OCI-LY1 (cell line): ENCODE results near the gene GALNTL6.
"Not testable (repeated sequence)": the region's sequence is repeated elsewhere in the genome, so short reads cannot be mapped to it uniquely, and the experiment has no call there.

Experiments
- H2AFZ ChIP-seq: fragments of 200-600 bp; sonication (generic), shearing (Covaris generic); 2 replicates; pipeline ENCODE4 v1.6.0; 2014; ENCODE audit warnings: antibody characterized with exemption, mild to moderate bottlenecking, low read length
- H3F3A ChIP-seq: fragments of 200-600 bp; sonication (generic), shearing (Covaris generic); 2 replicates; pipeline ENCODE4 v1.6.0; 2014; ENCODE audit warnings: mild to moderate bottlenecking, antibody characterized with exemption, low read length, moderate library complexity; ENCODE audit not compliant: insufficient read depth
- H3K27ac ChIP-seq: fragments of 200-600 bp; sonication (generic); 2 replicates; pipeline ENCODE4 v1.5.1; 2014; ENCODE audit warnings: low read length, mixed run types, mild to moderate bottlenecking, low read depth; ENCODE audit not compliant: poor library complexity, severe bottlenecking
- H3K27me3 ChIP-seq: fragments of 200-600 bp; sonication (generic); 2 replicates; pipeline ENCODE4 v1.6.0; 2014; ENCODE audit warnings: antibody characterized with exemption, mild to moderate bottlenecking, low read length, moderate library complexity; ENCODE audit not compliant: insufficient read depth
- H3K36me3 ChIP-seq: fragments of 200-600 bp; sonication (generic); 2 replicates; pipeline ENCODE4 v1.6.1; 2014; ENCODE audit warnings: mild to moderate bottlenecking, antibody characterized with exemption, low read length, moderate library complexity, mixed read lengths; ENCODE audit not compliant: insufficient read depth
- H3K4me1 ChIP-seq: fragments of 200-600 bp; sonication (generic); 2 replicates; pipeline ENCODE4 v1.5.1; 2014; ENCODE audit warnings: mild to moderate bottlenecking, low read length, moderate library complexity; ENCODE audit not compliant: insufficient read depth, severe bottlenecking
- H3K4me2 ChIP-seq: fragments of 200-600 bp; sonication (generic), shearing (Covaris generic); 2 replicates; pipeline ENCODE4 v1.6.1; 2014; ENCODE audit warnings: low read length
- H3K4me3 ChIP-seq: fragments of 200-600 bp; sonication (generic); 2 replicates; pipeline ENCODE4 v1.5.1; 2014; ENCODE audit warnings: low read length, low read depth, mild to moderate bottlenecking, mixed read lengths; ENCODE audit not compliant: poor library complexity, severe bottlenecking
- H3K79me2 ChIP-seq: fragments of 200-600 bp; shearing (Covaris generic); 2 replicates; pipeline ENCODE4 v1.6.1; 2016; ENCODE audit warnings: mixed run types, low read length, mixed read lengths; ENCODE audit not compliant: insufficient read depth
- H3K9ac ChIP-seq: fragments of 200-600 bp; sonication (generic), shearing (Covaris generic); 2 replicates; pipeline ENCODE4 v1.6.1; 2014; ENCODE audit warnings: mild to moderate bottlenecking, low read length, mixed read lengths
- H3K9me2 ChIP-seq: fragments of 200-600 bp; sonication (generic), shearing (Covaris generic); 2 replicates; pipeline ENCODE4 v1.6.1; 2014; ENCODE audit warnings: low read depth, mild to moderate bottlenecking, low read length, mixed read lengths
- H3K9me3 ChIP-seq: fragments of 200-600 bp; shearing (Covaris generic); 2 replicates; pipeline ENCODE4 v1.6.1; 2014; ENCODE audit warnings: low read length, mixed read lengths
- H4K20me1 ChIP-seq: fragments of 200-600 bp; sonication (generic), shearing (Covaris generic); 2 replicates; pipeline ENCODE4 v1.6.0; 2016; ENCODE audit warnings: mild to moderate bottlenecking, low read length; ENCODE audit not compliant: insufficient read depth
- CTCF ChIP-seq: fragments of 200-600 bp; sonication (generic), shearing (Covaris generic); IDR thresholded peaks from 2 replicates; pipeline ENCODE4 v1.5.1; 2017; ENCODE audit warnings: mild to moderate bottlenecking, antibody characterized with exemption, low read length, moderate library complexity, mixed read lengths
- EZH2 ChIP-seq: fragments of 200-600 bp; sonication (generic), shearing (Covaris generic); IDR thresholded peaks from 2 replicates; pipeline ENCODE4 v1.8.0; 2017; ENCODE audit warnings: borderline replicate concordance, mixed run types, mild to moderate bottlenecking, antibody characterized with exemption, low read length, moderate library complexity, mixed read lengths

The GALNTL6 gene

GRCh38 chr4:172725581-172725980, 912.4 kb downstream of the GALNTL6 start:
- Histone ChIP-seq H3K79me2 (no peaks in the 10 kb centered on the region), H3K9ac (no peak overlapping the region), H3K9me2 (no peaks in the 10 kb centered on the region), H4K20me1 (no peaks in the 10 kb centered on the region), H3K9me3 (no peaks in the 10 kb centered on the region), H3K27ac (no peak overlapping the region), H3K4me1 (no peaks in the 10 kb centered on the region), H2AFZ (no peak overlapping the region), H3K36me3 (no peaks in the 10 kb centered on the region), H3K4me2 (no peak overlapping the region), H3K27me3 (no peaks in the 10 kb centered on the region), H3K4me3 (no peak overlapping the region), H3F3A (no peaks in the 10 kb centered on the region)
- no peak for TF ChIP-seq CTCF
- no peak for TF ChIP-seq EZH2

- Histone ChIP-seq H3K27me3 (no peaks in the 10 kb centered on the region), H3F3A (no peaks in the 10 kb centered on the region), H3K9me3 (no peaks in the 10 kb centered on the region), H3K4me1 (no peaks in the 10 kb centered on the region), H4K20me1 (no peaks in the 10 kb centered on the region), H3K27ac (no peak overlapping the region), H3K79me2 (no peaks in the 10 kb centered on the region), H3K36me3 (no peaks in the 10 kb centered on the region), H2AFZ (no peak overlapping the region), H3K4me2 (no peak overlapping the region), H3K4me3 (no peak overlapping the region), H3K9ac (no peak overlapping the region), H3K9me2 (no peaks in the 10 kb centered on the region)
- TF ChIP-seq EZH2 (no peak), CTCF (no peak)
Measured at GRCh38 chr4:172726001-172726423, 912.8 kb downstream of the GALNTL6 start.

GRCh38 chr4:172727631-172728030, 914.4 kb downstream of the GALNTL6 start:
- Histone ChIP-seq H3K9ac (no peak overlapping the region), H3F3A (no peaks in the 10 kb centered on the region), H3K9me2 (no peaks in the 10 kb centered on the region), H3K36me3 (no peaks in the 10 kb centered on the region), H3K27me3 (no peaks in the 10 kb centered on the region), H4K20me1 (no peaks in the 10 kb centered on the region), H3K27ac (no peak overlapping the region), H3K79me2 (no peaks in the 10 kb centered on the region), H2AFZ (no peak overlapping the region), H3K4me2 (no peak overlapping the region), H3K4me1 (no peaks in the 10 kb centered on the region), H3K4me3 (no peak overlapping the region), H3K9me3 (no peaks in the 10 kb centered on the region)
- TF ChIP-seq CTCF (no peak), EZH2 (no peak)

GRCh38 chr4:172733645-172734044, 920.4 kb downstream of the GALNTL6 start:
- H3K79me2 ChIP-seq, H3K4me2 ChIP-seq, H3K27ac ChIP-seq: not testable (repeated sequence)

More at GRCh38 chr4:172733645-172734044, 920.4 kb downstream of the GALNTL6 start:
- not testable (repeated sequence) for H3K9me2 ChIP-seq, H4K20me1 ChIP-seq, H3K36me3 ChIP-seq, H2AFZ ChIP-seq, H3F3A ChIP-seq, H3K9me3 ChIP-seq, H3K4me1 ChIP-seq, H3K27me3 ChIP-seq, H3K9ac ChIP-seq, H3K4me3 ChIP-seq
